ENCODE results near the gene CSRNP2.

The CSRNP2 gene

DNA sequence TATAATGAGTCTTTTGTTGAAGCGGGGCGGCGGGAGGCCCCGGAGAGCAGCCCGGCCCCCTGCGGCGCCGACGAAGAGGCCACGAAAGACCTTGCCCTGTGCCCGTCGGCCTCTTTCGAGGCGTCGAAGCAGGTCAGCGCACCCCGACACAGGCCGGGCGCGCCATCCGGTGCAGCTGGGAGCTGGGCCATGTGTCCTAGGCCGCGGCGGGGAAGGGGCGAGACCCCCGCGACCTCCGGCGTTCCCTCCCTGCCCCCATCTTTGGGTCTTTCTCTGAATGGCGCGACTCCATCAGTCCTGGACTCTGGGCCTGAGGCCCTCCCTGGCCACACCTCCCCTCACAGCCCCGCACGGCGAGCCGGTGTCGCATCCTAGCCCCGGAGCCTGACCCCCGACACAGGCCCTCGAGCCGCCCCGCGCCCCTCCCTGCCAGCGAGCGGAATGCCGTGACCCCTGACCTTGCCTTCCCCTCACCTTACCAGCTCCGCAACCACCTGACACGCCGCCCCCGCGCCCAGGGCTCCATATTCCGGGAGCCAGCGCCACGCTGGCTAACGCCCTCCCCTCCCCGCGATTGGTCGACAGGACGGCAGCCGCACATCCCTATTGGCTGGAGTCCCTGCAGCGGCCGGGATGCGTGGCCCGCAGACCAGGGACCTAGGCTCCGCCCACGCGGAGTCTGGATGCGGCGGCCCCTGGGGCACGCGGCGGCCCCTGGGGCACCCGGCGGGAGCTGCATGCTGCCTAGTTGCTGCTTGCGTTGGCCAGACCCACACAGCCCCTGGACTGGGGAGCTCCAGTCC is 57.4 kb downstream of the CSRNP2 start, which contains the start of gene SLC11A2:
Gene SLC11A2, minus strand, starts transcription at position 549 of the 803 bp plus-strand sequence. CDS start 15,656 bp downstream, outside the sequence.
- DNase-seq = peak; percentile 100

DNA sequence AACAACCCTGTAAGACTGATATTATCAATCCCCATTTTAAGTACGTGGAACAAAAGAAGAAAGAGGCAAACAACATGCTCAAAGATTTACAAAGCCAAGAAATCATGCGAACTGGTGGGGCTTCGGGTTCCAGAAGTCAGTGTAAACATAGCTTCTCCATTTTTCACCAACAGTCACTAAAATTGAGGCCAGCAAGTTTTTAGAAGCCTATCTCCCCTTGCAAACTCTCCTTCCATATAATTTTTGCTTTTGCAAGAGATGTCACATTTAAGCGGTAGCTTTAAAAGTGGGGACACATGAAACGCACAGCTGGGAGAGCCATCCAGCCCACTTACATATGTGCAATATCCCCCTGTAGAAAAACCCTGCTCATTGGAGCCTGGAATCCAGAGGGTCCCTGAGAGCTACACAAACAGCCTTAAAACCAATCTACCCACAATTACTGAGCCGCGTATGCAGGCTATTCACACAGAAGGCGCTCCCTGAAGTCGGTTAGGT is 58.0 kb downstream of the CSRNP2 start:
- DNase-seq = no peak

- no peak for DNase-seq
These were observed 59.6 kb downstream of the CSRNP2 start for GRCh38 chr12:51023625-51024382.

- no peak for DNase-seq
These were observed 61.7 kb downstream of the CSRNP2 start for GRCh38 chr12:51021694-51022093.

DNA sequence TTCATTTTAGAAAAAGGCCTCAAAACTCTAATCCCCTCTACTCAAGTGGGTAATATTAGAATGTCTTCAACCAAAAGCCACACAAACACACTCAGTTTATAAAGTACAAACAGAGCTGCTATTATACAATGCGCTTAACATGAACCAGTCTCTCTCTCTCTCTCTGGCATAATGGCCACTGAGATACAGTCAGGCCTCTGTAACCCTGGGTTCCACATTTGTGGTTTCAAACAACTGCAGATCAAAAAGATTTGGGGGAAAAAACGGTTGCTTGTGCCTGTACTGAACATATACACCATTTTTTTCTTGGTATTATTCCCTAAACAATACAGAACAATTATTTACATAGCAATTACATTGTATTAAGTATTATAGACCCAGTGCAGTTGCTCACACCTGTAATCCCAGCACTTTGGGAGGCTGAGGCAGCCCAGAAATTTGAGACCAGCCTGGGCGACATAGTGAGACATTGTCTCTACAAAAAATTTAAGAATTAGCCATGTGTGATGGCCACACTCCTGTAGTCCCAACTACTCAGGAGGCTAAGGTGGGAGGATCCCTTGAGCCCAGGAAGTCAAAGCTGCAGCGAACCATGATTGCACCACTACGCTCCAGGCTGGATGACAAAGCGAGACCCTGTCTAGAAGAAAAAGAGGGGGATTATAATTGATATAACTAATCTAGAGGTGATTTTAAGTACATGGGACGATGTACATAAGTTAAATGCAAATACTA is 62.8 kb downstream of the CSRNP2 start:
- DNase-seq = no peak

GRCh38 chr12:51019927-51020326 is 63.5 kb downstream of the CSRNP2 start:
- no peak for DNase-seq

GRCh38 chr12:51018956-51019355 is 64.4 kb downstream of the CSRNP2 start:
- DNase-seq = no peak

- no peak for DNase-seq
These were observed 65.9 kb downstream of the CSRNP2 start for GRCh38 chr12:51017452-51017851.

DNA sequence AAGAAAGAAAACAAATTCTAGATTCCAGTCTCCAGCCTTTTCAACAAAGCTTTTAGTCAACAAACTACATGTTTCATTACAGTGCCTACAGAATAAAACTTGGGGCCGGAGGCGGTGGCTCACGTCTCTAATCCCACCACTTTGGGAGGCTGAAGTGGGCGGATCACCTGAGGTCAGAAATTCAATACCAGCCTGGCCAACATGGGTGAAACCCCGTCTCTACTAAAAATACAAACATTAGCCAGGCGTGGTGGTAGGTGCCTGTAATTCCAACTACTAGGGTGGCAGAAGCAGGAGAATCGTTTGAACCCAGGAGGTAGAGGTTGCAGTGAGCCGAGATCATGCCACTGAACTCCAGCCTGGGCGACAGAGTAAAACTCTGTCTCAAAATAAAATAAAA is 68.9 kb downstream of the CSRNP2 start:
- DNase-seq = peak; percentile 35

- DNase-seq = no peak
These were observed 70.0 kb downstream of the CSRNP2 start for GRCh38 chr12:51013441-51013840.

GRCh38 chr12:51012570-51013236 is 70.7 kb downstream of the CSRNP2 start:
- no peak for DNase-seq

DNA sequence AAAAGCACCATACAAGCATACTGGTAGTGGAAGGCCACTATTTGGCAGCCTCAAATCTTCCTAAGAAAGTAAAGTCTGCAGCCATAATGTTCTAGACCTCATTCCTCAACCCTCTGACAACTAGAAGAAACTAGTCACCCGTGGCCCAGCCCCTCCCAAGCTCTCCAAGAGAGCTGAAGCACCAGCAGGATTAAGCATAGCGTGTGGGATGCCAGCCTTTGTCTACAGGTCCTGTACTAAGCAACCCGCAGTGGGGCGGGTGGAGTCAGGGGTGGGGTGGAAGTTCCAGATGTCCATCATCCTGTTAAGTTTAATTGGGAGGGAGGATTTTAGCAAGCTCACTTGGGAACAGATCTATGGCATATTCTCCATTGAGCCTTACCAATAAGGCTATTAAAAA is 71.4 kb downstream of the CSRNP2 start:
- DNase-seq = peak; percentile 47

Data from islet precursor cell (in vitro differentiated cells).